ENCODE results near the gene CRTC3.
"Not testable (repeated sequence)": the region's sequence is repeated elsewhere in the genome, so short reads cannot be mapped to it uniquely, and the experiment has no call there.

Gene CRTC3

GRCh38 chr15:90650117-90650955 is 120.6 kb downstream of the CRTC3 start:
- H3K9ac ChIP-seq = no peak overlapping the region
- no peak overlapping the region for H3K4me2 ChIP-seq (ENCODE audit: low read length)
- H3K4me3 ChIP-seq (ENCODE audit: low read depth, low read length) = no peak overlapping the region
- no peaks in the 10 kb centered on the region for H3K4me1 ChIP-seq
- H3K79me2 ChIP-seq = no peaks in the 10 kb centered on the region
- no peaks in the 10 kb centered on the region for H3K36me3 ChIP-seq (ENCODE audit: control insufficient read depth, insufficient read depth, low read length)
- H3K9me3 ChIP-seq (ENCODE audit: control insufficient read depth, low read length) = no peaks in the 10 kb centered on the region
- no peaks in the 10 kb centered on the region for H3K27me3 ChIP-seq (ENCODE audit: control insufficient read depth, insufficient read depth, low read length)
- TF ChIP-seq CTCF (IDR thresholded peaks at IDR 0.05) = no peak
- no peak overlapping the region for H2AFZ ChIP-seq
- H3K27ac ChIP-seq = no peak overlapping the region

GRCh38 chr15:90650956-90651689 is 121.4 kb downstream of the CRTC3 start:
- H3K79me2 ChIP-seq = no peaks in the 10 kb centered on the region
- no peak overlapping the region for H3K9ac ChIP-seq
- no peak for TF ChIP-seq CTCF (IDR thresholded peaks at IDR 0.05)
- no peak overlapping the region for H3K4me2 ChIP-seq (ENCODE audit: low read length)
- H3K9me3 ChIP-seq (ENCODE audit: control insufficient read depth, low read length) = no peaks in the 10 kb centered on the region
- no peaks in the 10 kb centered on the region for H3K4me1 ChIP-seq
- H3K36me3 ChIP-seq (ENCODE audit: control insufficient read depth, insufficient read depth, low read length) = no peaks in the 10 kb centered on the region
- no peak overlapping the region for H3K4me3 ChIP-seq (ENCODE audit: low read depth, low read length)
- H3K27ac ChIP-seq = no peak overlapping the region
- H3K27me3 ChIP-seq (ENCODE audit: control insufficient read depth, insufficient read depth, low read length) = no peaks in the 10 kb centered on the region
- no peak overlapping the region for H2AFZ ChIP-seq

GRCh38 chr15:90654233-90655136 is 124.8 kb downstream of the CRTC3 start:
- no peak overlapping the region for H3K4me2 ChIP-seq (ENCODE audit: low read length)
- H3K9me3 ChIP-seq (ENCODE audit: control insufficient read depth, low read length) = no peaks in the 10 kb centered on the region
- no peak overlapping the region for H3K27ac ChIP-seq
- H3K79me2 ChIP-seq = no peaks in the 10 kb centered on the region
- no peak overlapping the region for H3K4me3 ChIP-seq (ENCODE audit: low read depth, low read length)
- H2AFZ ChIP-seq = no peak overlapping the region
- H3K4me1 ChIP-seq = no peaks in the 10 kb centered on the region
- no peak overlapping the region for H3K9ac ChIP-seq
- H3K36me3 ChIP-seq (ENCODE audit: control insufficient read depth, insufficient read depth, low read length) = no peaks in the 10 kb centered on the region
- no peak for TF ChIP-seq CTCF (IDR thresholded peaks at IDR 0.05)
- no peaks in the 10 kb centered on the region for H3K27me3 ChIP-seq (ENCODE audit: control insufficient read depth, insufficient read depth, low read length)

- not testable (repeated sequence) for H3K79me2 ChIP-seq; H3K9ac ChIP-seq; H3K9me3 ChIP-seq (ENCODE audit: control insufficient read depth, low read length); H3K4me3 ChIP-seq (ENCODE audit: low read depth, low read length); H3K4me1 ChIP-seq; H3K4me2 ChIP-seq (ENCODE audit: low read length); H3K27me3 ChIP-seq (ENCODE audit: control insufficient read depth, insufficient read depth, low read length); H3K36me3 ChIP-seq (ENCODE audit: control insufficient read depth, insufficient read depth, low read length); H3K27ac ChIP-seq; H2AFZ ChIP-seq
These were observed 127.9 kb downstream of the CRTC3 start for GRCh38 chr15:90657520-90658172.

Data from parathyroid adenoma (tissue), 2 donors.